Coronary artery (tissue), 2 donors: ENCODE data around the gene KCNQ1.

Experiments
- DNase-seq: peaks from one replicate; pipeline ENCODE4 v3.0.0-alpha.2; 2017; ENCODE audit warnings: low spot score
- H3K27ac ChIP-seq, 2 donors: fragments of 200-600 bp; sonication (generic); one replicate each; pipeline ENCODE4 v1.5.1; 2016 to 2019
- H3K4me3 ChIP-seq: fragments of 200-600 bp; sonication (generic); 2 replicates; pipeline ENCODE4 v1.5.1; 2016; ENCODE audit warnings: mild to moderate bottlenecking, moderate library complexity
- TF ChIP-seq, protein P1 (sequence below): fragments of 200-600 bp; sonication (generic); IDR thresholded peaks from one replicate; pipeline ENCODE4 v1.5.1; 2019; ENCODE audit warnings: antibody characterized with exemption

The KCNQ1 gene

GRCh38 chr11:2426826-2427521, 17.8 kb upstream of the KCNQ1 start:
- no peak overlapping the region for H3K27ac ChIP-seq
- no peak for DNase-seq

GRCh38 chr11:2427721-2428321, 17.0 kb upstream of the KCNQ1 start:
- Histone ChIP-seq H3K4me3 (no peak overlapping the region), H3K27ac (no peak overlapping the region)
- DNase-seq: no peak
- TF ChIP-seq, protein P1, sequence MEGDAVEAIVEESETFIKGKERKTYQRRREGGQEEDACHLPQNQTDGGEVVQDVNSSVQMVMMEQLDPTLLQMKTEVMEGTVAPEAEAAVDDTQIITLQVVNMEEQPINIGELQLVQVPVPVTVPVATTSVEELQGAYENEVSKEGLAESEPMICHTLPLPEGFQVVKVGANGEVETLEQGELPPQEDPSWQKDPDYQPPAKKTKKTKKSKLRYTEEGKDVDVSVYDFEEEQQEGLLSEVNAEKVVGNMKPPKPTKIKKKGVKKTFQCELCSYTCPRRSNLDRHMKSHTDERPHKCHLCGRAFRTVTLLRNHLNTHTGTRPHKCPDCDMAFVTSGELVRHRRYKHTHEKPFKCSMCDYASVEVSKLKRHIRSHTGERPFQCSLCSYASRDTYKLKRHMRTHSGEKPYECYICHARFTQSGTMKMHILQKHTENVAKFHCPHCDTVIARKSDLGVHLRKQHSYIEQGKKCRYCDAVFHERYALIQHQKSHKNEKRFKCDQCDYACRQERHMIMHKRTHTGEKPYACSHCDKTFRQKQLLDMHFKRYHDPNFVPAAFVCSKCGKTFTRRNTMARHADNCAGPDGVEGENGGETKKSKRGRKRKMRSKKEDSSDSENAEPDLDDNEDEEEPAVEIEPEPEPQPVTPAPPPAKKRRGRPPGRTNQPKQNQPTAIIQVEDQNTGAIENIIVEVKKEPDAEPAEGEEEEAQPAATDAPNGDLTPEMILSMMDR: no peak

More at GRCh38 chr11:2426826-2427521, 17.8 kb upstream of the KCNQ1 start:
- TF ChIP-seq, protein P1: no peak
- H3K4me3 ChIP-seq: no peak overlapping the region

GRCh38 chr11:2428322-2428795, 16.4 kb upstream of the KCNQ1 start:
- no peak overlapping the region for H3K4me3 ChIP-seq
- TF ChIP-seq, protein P1: peak; percentile 32
- H3K27ac ChIP-seq: no peak overlapping the region
- DNase-seq: no peak

GRCh38 chr11:2431395-2431794, 13.4 kb upstream of the KCNQ1 start:
- TF ChIP-seq, protein P1: no peak
- H3K4me3 ChIP-seq: no peak overlapping the region
- no peak overlapping the region for H3K27ac ChIP-seq
- no peak for DNase-seq

DNA sequence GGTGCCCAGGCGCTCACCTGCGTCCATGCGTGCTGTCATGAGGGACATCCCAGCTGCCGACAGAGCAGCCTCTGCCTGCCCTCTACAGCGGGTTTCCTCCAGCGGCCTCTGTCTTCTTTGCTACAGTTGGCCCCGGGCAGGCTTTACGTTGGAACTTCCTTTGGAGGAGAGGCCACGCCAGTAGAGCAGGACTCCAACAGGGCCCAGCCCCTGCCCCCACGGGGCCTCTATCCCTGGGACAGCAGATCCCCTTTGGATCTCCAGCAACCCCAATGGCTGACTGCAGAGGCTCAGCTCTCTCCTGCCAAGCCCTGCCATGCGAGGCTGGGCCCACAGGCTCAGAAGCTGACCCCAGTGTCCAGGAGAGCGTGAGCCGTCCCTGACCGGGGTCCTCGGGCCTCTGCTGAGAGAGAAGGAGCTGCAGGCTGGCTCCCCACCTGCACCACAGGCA, 12.6 kb upstream of the KCNQ1 start:
- TF ChIP-seq, protein P1: no peak
- no peak overlapping the region for H3K4me3 ChIP-seq
- no peak for DNase-seq
- no peak overlapping the region for H3K27ac ChIP-seq

- Histone ChIP-seq H3K27ac (no peak overlapping the region), H3K4me3 (no peak overlapping the region)
- no peak for DNase-seq
- TF ChIP-seq, protein P1: no peak
These were observed 12.2 kb upstream of the KCNQ1 start for GRCh38 chr11:2432628-2433071.
